ENCODE measurements around the gene PTPRT. TPM values are rescaled to one million over a fixed set of nuclear protein-coding genes. Genes with fewer than 3 reads are reported as not detected.

Gene PTPRT
- total and polyA plus RNA-seq, 2 donors = 0.09 to 1.9 TPM

- 55% methylated on average over 4 of the region's 4 CpGs for WGBS
- Histone ChIP-seq H3K4me1 (ENCODE audit: insufficient read depth) (no peaks in the 10 kb centered on the region), H3K27ac (ENCODE audit: low read depth) (no peak overlapping the region), H3K4me3 (ENCODE audit: low read depth, low read length) (no peak overlapping the region), H3K36me3 (ENCODE audit: insufficient read depth) (no peaks in the 10 kb centered on the region)
- no peak for DNase-seq (ENCODE audit: extremely low spot score)
These were observed 998.4 kb downstream of the PTPRT start for GRCh38 chr20:42191140-42191860.

- H3K27ac ChIP-seq (ENCODE audit: low read depth) = no peak overlapping the region
- no peaks in the 10 kb centered on the region for H3K4me1 ChIP-seq (ENCODE audit: insufficient read depth)
- no peak overlapping the region for H3K4me3 ChIP-seq (ENCODE audit: low read depth, low read length)
- DNase-seq (ENCODE audit: extremely low spot score) = no peak
- H3K36me3 ChIP-seq (ENCODE audit: insufficient read depth) = no peaks in the 10 kb centered on the region
- 75% methylated on average over 3 of the region's 3 CpGs for WGBS
These were observed 999.6 kb downstream of the PTPRT start for GRCh38 chr20:42190084-42190483.

GRCh38 chr20:42186337-42186736 lies 1003.4 kb downstream of the PTPRT start:
- Histone ChIP-seq H3K4me1 (ENCODE audit: insufficient read depth) (no peaks in the 10 kb centered on the region), H3K27ac (ENCODE audit: low read depth) (no peak overlapping the region), H3K4me3 (ENCODE audit: low read depth, low read length) (no peak overlapping the region), H3K36me3 (ENCODE audit: insufficient read depth) (no peaks in the 10 kb centered on the region)
- no peak for DNase-seq (ENCODE audit: extremely low spot score)
- WGBS = 65% methylated on average over 3 of the region's 3 CpGs

GRCh38 chr20:42183147-42183546 lies 1006.6 kb downstream of the PTPRT start:
- Histone ChIP-seq H3K27ac (ENCODE audit: low read depth) (no peak overlapping the region), H3K36me3 (ENCODE audit: insufficient read depth) (no peaks in the 10 kb centered on the region), H3K4me3 (ENCODE audit: low read depth, low read length) (no peak overlapping the region), H3K4me1 (ENCODE audit: insufficient read depth) (no peaks in the 10 kb centered on the region)
- WGBS = 60% methylated on average over 4 of the region's 4 CpGs
- no peak for DNase-seq (ENCODE audit: extremely low spot score)

- DNase-seq (ENCODE audit: extremely low spot score) = no peak
- Histone ChIP-seq H3K4me3 (ENCODE audit: low read depth, low read length) (no peak overlapping the region), H3K36me3 (ENCODE audit: insufficient read depth) (no peaks in the 10 kb centered on the region), H3K27ac (ENCODE audit: low read depth) (no peak overlapping the region), H3K4me1 (ENCODE audit: insufficient read depth) (no peaks in the 10 kb centered on the region)
These were observed 1008.6 kb downstream of the PTPRT start for GRCh38 chr20:42181064-42181463.

GRCh38 chr20:42179768-42180167 lies 1009.9 kb downstream of the PTPRT start:
- DNase-seq (ENCODE audit: extremely low spot score) = no peak
- H3K4me1 ChIP-seq (ENCODE audit: insufficient read depth) = no peaks in the 10 kb centered on the region
- no peak overlapping the region for H3K4me3 ChIP-seq (ENCODE audit: low read depth, low read length)
- no peaks in the 10 kb centered on the region for H3K36me3 ChIP-seq (ENCODE audit: insufficient read depth)
- WGBS = 21% methylated on average over 4 of the region's 4 CpGs
- no peak overlapping the region for H3K27ac ChIP-seq (ENCODE audit: low read depth)

GRCh38 chr20:42173440-42173839 lies 1016.3 kb downstream of the PTPRT start:
- DNase-seq (ENCODE audit: extremely low spot score) = no peak
- Histone ChIP-seq H3K4me3 (ENCODE audit: low read depth, low read length) (no peak overlapping the region), H3K4me1 (ENCODE audit: insufficient read depth) (no peaks in the 10 kb centered on the region), H3K36me3 (ENCODE audit: insufficient read depth) (no peaks in the 10 kb centered on the region), H3K27ac (ENCODE audit: low read depth) (no peak overlapping the region)
- 8% methylated on average over 2 of the region's 2 CpGs for WGBS

- Histone ChIP-seq H3K4me1 (ENCODE audit: insufficient read depth) (no peaks in the 10 kb centered on the region), H3K27ac (ENCODE audit: low read depth) (no peak overlapping the region), H3K4me3 (ENCODE audit: low read depth, low read length) (no peak overlapping the region), H3K36me3 (ENCODE audit: insufficient read depth) (no peaks in the 10 kb centered on the region)
- WGBS = 43% methylated on average over 7 of the region's 7 CpGs
- DNase-seq (ENCODE audit: extremely low spot score) = no peak
These were observed 1025.4 kb downstream of the PTPRT start for GRCh38 chr20:42164121-42164890.

GRCh38 chr20:42161228-42161829 lies 1028.4 kb downstream of the PTPRT start:
- 86% methylated on average over 14 of the region's 14 CpGs for WGBS
- Histone ChIP-seq H3K4me1 (ENCODE audit: insufficient read depth) (no peaks in the 10 kb centered on the region), H3K4me3 (ENCODE audit: low read depth, low read length) (no peak overlapping the region), H3K36me3 (ENCODE audit: insufficient read depth) (no peaks in the 10 kb centered on the region), H3K27ac (ENCODE audit: low read depth) (no peak overlapping the region)
- no peak for DNase-seq (ENCODE audit: extremely low spot score)

GRCh38 chr20:42159808-42160207 lies 1029.9 kb downstream of the PTPRT start:
- no peak for DNase-seq (ENCODE audit: extremely low spot score)
- 20% methylated on average over 3 of the region's 3 CpGs for WGBS
- Histone ChIP-seq H3K36me3 (ENCODE audit: insufficient read depth) (no peaks in the 10 kb centered on the region), H3K4me1 (ENCODE audit: insufficient read depth) (no peaks in the 10 kb centered on the region), H3K4me3 (ENCODE audit: low read depth, low read length) (no peak overlapping the region), H3K27ac (ENCODE audit: low read depth) (no peak overlapping the region)

- Histone ChIP-seq H3K27ac (ENCODE audit: low read depth) (no peak overlapping the region), H3K36me3 (ENCODE audit: insufficient read depth) (no peaks in the 10 kb centered on the region), H3K4me1 (ENCODE audit: insufficient read depth) (no peaks in the 10 kb centered on the region), H3K4me3 (ENCODE audit: low read depth, low read length) (no peak overlapping the region)
- DNase-seq (ENCODE audit: extremely low spot score) = no peak
- 60% methylated on average over 1 of the region's 1 CpG for WGBS
These were observed 1031.4 kb downstream of the PTPRT start for GRCh38 chr20:42158272-42158671.

- Histone ChIP-seq H3K27ac (ENCODE audit: low read depth) (no peak overlapping the region), H3K36me3 (ENCODE audit: insufficient read depth) (no peaks in the 10 kb centered on the region), H3K4me1 (ENCODE audit: insufficient read depth) (no peaks in the 10 kb centered on the region), H3K4me3 (ENCODE audit: low read depth, low read length) (no peak overlapping the region)
- 87% methylated on average over 4 of the region's 4 CpGs for WGBS
- DNase-seq (ENCODE audit: extremely low spot score) = no peak
These were observed 1034.1 kb downstream of the PTPRT start for GRCh38 chr20:42155586-42155985.

- Histone ChIP-seq H3K4me3 (ENCODE audit: low read depth, low read length) (no peak overlapping the region), H3K4me1 (ENCODE audit: insufficient read depth) (no peaks in the 10 kb centered on the region), H3K27ac (ENCODE audit: low read depth) (no peak overlapping the region), H3K36me3 (ENCODE audit: insufficient read depth) (no peaks in the 10 kb centered on the region)
- WGBS = 55% methylated on average over 6 of the region's 6 CpGs
- no peak for DNase-seq (ENCODE audit: extremely low spot score)
These were observed 1037.1 kb downstream of the PTPRT start for GRCh38 chr20:42152575-42152974.

- DNase-seq (ENCODE audit: extremely low spot score) = no peak
- WGBS = 85% methylated on average over 4 of the region's 4 CpGs
- H3K4me1 ChIP-seq (ENCODE audit: insufficient read depth) = no peaks in the 10 kb centered on the region
- no peak overlapping the region for H3K27ac ChIP-seq (ENCODE audit: low read depth)
- no peak overlapping the region for H3K4me3 ChIP-seq (ENCODE audit: low read depth, low read length)
- H3K36me3 ChIP-seq (ENCODE audit: insufficient read depth) = no peaks in the 10 kb centered on the region
These were observed 1039.5 kb downstream of the PTPRT start for GRCh38 chr20:42150230-42150629.

All from urinary bladder (tissue), 4 donors.